ENCODE results near the gene RELL2.
A peak's percentile ranks its signal among the peaks of the same experiment; 100 is the strongest.

The RELL2 gene

GRCh38 chr5:141623186-141623585 is 13.6 kb upstream of the RELL2 start:
- no peak for DNase-seq

GRCh38 chr5:141623611-141624010 is 13.2 kb upstream of the RELL2 start:
- DNase-seq, result no peak

- no peak for DNase-seq
Observed at GRCh38 chr5:141628175-141628788, 8.5 kb upstream of the RELL2 start.

GRCh38 chr5:141630570-141631140 is 6.1 kb upstream of the RELL2 start:
- DNase-seq, result no peak

GRCh38 chr5:141632650-141633049 is 4.1 kb upstream of the RELL2 start:
- no peak for DNase-seq

GRCh38 chr5:141633871-141634561 is 2.8 kb upstream of the RELL2 start:
- no peak for DNase-seq

- no peak for DNase-seq
Observed at GRCh38 chr5:141634720-141635119, 2.1 kb upstream of the RELL2 start.

GRCh38 chr5:141635646-141636045 is 1.2 kb upstream of the RELL2 start:
- no peak for DNase-seq

GRCh38 chr5:141636106-141636412 is 738 bp upstream of the RELL2 start:
- no peak for DNase-seq

- DNase-seq, result peak; percentile 51
Observed at GRCh38 chr5:141637123-141637766, 448 bp downstream of the RELL2 start.

GRCh38 chr5:141637767-141638419 is 1.1 kb downstream of the RELL2 start:
- DNase-seq, result peak; percentile 48

- no peak for DNase-seq
Observed at GRCh38 chr5:141638771-141639170, 2.0 kb downstream of the RELL2 start.

GRCh38 chr5:141639357-141640050 is 2.7 kb downstream of the RELL2 start:
- DNase-seq, result no peak

GRCh38 chr5:141640051-141640415 is 3.2 kb downstream of the RELL2 start:
- DNase-seq, result no peak

- no peak for DNase-seq
Observed at GRCh38 chr5:141640698-141641097, 3.9 kb downstream of the RELL2 start.

- DNase-seq, result no peak
Observed at GRCh38 chr5:141641634-141642267, 5.0 kb downstream of the RELL2 start.

- no peak for DNase-seq
Observed at GRCh38 chr5:141646026-141646425, 9.2 kb downstream of the RELL2 start.

- DNase-seq, result no peak
Observed at GRCh38 chr5:141647242-141647641, 10.4 kb downstream of the RELL2 start.

- DNase-seq, result no peak
Observed at GRCh38 chr5:141647851-141648250, 11.1 kb downstream of the RELL2 start.

- DNase-seq, result no peak
Observed at GRCh38 chr5:141649056-141649688, 12.4 kb downstream of the RELL2 start.

GRCh38 chr5:141649972-141650371 is 13.2 kb downstream of the RELL2 start:
- no peak for DNase-seq

Data from T-helper 9 cell (primary cell).